GM19351 (cell line): ENCODE results near the gene TULP4.
"Not testable (repeated sequence)": the region's sequence is repeated elsewhere in the genome, so short reads cannot be mapped to it uniquely, and the experiment has no call there.

Experiments
- ATAC-seq: cut with Tn5 transposase; IDR thresholded peaks from one replicate; pipeline ENCODE4 v1.9.1; 2021; ENCODE audit warnings: mild to moderate bottlenecking, moderate library complexity; ENCODE audit not compliant: unreplicated experiment

TULP4 gene

GRCh38 chr6:158387036-158387435 is 74.8 kb downstream of the TULP4 start:
- ATAC-seq = no peak

- no peak for ATAC-seq
Observed at GRCh38 chr6:158387578-158387977, 75.3 kb downstream of the TULP4 start.

- ATAC-seq = no peak
Observed at GRCh38 chr6:158388727-158389126, 76.5 kb downstream of the TULP4 start.

- ATAC-seq = no peak
Observed at GRCh38 chr6:158389193-158389919, 77.1 kb downstream of the TULP4 start.

- no peak for ATAC-seq
Observed at GRCh38 chr6:158391276-158391675, 79.0 kb downstream of the TULP4 start.

- not testable (repeated sequence) for ATAC-seq
Observed at GRCh38 chr6:158391977-158392376, 79.7 kb downstream of the TULP4 start.

- ATAC-seq = no peak
Observed at GRCh38 chr6:158396136-158396535, 83.9 kb downstream of the TULP4 start.

- no peak for ATAC-seq
Observed at GRCh38 chr6:158397578-158397977, 85.3 kb downstream of the TULP4 start.

- no peak for ATAC-seq
Observed at GRCh38 chr6:158398252-158399024, 86.2 kb downstream of the TULP4 start.

GRCh38 chr6:158399040-158399700 is 86.9 kb downstream of the TULP4 start:
- no peak for ATAC-seq

GRCh38 chr6:158402184-158402583 is 89.9 kb downstream of the TULP4 start:
- ATAC-seq = no peak

- not testable (repeated sequence) for ATAC-seq
Observed at GRCh38 chr6:158405321-158405831, 93.1 kb downstream of the TULP4 start.

- no peak for ATAC-seq
Observed at GRCh38 chr6:158405933-158406332, 93.7 kb downstream of the TULP4 start.

- no peak for ATAC-seq
Observed at GRCh38 chr6:158406736-158407135, 94.5 kb downstream of the TULP4 start.

GRCh38 chr6:158408013-158408412 is 95.7 kb downstream of the TULP4 start:
- ATAC-seq = no peak

- ATAC-seq = no peak
Observed at GRCh38 chr6:158408552-158409130, 96.4 kb downstream of the TULP4 start.

- ATAC-seq = no peak
Observed at GRCh38 chr6:158409451-158409850, 97.2 kb downstream of the TULP4 start.

- no peak for ATAC-seq
Observed at GRCh38 chr6:158410784-158411183, 98.5 kb downstream of the TULP4 start.

GRCh38 chr6:158411998-158412397 is 99.7 kb downstream of the TULP4 start:
- no peak for ATAC-seq

GRCh38 chr6:158413028-158413427 is 100.8 kb downstream of the TULP4 start:
- no peak for ATAC-seq
